PC-9 (cell line): ENCODE data around the gene RPL13A.

Experiments
- EZH2 ChIP-seq: fragments of 200-600 bp; sonication (generic); IDR thresholded peaks from 2 replicates; pipeline ENCODE4 v1.8.0; 2017; ENCODE audit warnings: antibody characterized with exemption, low read depth
- TF ChIP-seq, protein P1 (sequence below): fragments of 200-600 bp; sonication (generic); conservative IDR thresholded peaks from 2 replicates; pipeline ENCODE4 v1.6.1; 2017; ENCODE audit warnings: mixed run types, antibody characterized with exemption, mild to moderate bottlenecking, moderate library complexity

DNA sequence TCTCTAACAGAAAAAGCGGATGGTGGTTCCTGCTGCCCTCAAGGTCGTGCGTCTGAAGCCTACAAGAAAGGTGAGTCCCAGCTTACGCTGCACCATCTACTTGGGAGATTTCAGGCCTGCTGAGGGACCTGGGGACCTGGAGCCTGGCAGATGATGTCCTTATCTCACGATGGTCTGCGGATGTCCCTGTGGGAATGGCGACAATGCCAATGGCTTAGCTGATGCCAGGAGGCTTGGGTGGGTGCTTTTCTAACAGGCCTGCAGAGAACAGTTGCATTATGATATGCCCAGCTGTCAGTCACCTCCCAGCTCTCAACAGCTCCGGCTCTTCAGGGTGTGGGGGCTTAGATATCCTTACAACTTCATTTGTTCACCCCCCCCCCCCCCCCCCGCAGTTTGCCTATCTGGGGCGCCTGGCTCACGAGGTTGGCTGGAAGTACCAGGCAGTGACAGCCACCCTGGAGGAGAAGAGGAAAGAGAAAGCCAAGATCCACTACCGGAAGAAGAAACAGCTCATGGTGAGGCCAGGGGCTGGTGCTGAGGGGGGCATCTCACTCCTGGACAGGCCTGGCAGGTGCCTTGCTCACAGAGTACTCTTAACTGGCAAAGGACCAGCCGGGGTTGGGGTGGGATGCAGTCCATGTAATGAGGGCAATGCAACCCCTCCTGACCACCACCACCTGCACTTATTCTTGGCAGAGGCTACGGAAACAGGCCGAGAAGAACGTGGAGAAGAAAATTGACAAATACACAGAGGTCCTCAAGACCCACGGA is 3.8 kb downstream of the RPL13A start:
- TF ChIP-seq, protein P1, sequence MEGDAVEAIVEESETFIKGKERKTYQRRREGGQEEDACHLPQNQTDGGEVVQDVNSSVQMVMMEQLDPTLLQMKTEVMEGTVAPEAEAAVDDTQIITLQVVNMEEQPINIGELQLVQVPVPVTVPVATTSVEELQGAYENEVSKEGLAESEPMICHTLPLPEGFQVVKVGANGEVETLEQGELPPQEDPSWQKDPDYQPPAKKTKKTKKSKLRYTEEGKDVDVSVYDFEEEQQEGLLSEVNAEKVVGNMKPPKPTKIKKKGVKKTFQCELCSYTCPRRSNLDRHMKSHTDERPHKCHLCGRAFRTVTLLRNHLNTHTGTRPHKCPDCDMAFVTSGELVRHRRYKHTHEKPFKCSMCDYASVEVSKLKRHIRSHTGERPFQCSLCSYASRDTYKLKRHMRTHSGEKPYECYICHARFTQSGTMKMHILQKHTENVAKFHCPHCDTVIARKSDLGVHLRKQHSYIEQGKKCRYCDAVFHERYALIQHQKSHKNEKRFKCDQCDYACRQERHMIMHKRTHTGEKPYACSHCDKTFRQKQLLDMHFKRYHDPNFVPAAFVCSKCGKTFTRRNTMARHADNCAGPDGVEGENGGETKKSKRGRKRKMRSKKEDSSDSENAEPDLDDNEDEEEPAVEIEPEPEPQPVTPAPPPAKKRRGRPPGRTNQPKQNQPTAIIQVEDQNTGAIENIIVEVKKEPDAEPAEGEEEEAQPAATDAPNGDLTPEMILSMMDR = no peak
- no peak for TF ChIP-seq EZH2
